ENCODE results near the gene NFATC2.

DNA sequence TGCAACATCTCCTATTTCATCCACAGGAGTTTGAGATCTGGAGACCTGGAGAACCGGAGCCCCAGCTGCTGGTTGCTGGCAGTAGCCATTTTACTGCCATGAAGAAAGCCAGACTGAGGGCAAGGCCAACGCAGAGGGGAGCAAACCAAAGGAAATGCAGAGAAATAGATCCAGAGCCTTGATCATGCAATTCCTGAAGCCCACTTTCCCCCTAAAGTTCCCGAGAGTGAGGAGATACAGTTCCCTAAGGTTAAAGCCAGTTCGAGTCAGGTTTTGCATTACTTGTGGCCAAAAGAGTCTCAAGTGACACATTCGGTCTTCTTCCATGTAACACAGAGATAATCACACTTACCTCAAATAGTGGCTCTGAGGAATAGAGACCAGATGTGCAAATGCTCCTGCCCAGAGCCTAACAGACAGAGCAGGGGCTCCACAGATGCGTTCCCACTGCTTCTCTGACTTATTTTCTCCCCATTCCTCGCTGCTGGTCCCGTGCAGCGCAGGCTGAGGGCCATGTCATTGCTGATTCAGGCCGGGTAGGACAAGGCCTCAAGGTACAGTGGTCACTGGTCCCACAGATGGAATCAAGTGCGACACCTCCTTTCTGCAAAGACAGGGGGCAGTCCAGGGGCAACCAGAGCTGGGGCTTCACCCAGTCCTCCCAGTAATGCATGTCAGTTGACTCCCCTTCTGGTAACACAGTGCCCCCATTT, 35.1 kb upstream of the NFATC2 start:
- TF ChIP-seq POLR2AphosphoS5 (IDR thresholded peaks at IDR 0.05; ENCODE audit: low read depth, low read length) (no peak), SIN3A (IDR thresholded peaks at IDR 0.05; ENCODE audit: borderline replicate concordance, insufficient read depth, low read length) (no peak), TAF1 (IDR thresholded peaks at IDR 0.05; ENCODE audit: borderline replicate concordance, insufficient read depth, low read length) (no peak)
- TF ChIP-seq, protein P1, sequence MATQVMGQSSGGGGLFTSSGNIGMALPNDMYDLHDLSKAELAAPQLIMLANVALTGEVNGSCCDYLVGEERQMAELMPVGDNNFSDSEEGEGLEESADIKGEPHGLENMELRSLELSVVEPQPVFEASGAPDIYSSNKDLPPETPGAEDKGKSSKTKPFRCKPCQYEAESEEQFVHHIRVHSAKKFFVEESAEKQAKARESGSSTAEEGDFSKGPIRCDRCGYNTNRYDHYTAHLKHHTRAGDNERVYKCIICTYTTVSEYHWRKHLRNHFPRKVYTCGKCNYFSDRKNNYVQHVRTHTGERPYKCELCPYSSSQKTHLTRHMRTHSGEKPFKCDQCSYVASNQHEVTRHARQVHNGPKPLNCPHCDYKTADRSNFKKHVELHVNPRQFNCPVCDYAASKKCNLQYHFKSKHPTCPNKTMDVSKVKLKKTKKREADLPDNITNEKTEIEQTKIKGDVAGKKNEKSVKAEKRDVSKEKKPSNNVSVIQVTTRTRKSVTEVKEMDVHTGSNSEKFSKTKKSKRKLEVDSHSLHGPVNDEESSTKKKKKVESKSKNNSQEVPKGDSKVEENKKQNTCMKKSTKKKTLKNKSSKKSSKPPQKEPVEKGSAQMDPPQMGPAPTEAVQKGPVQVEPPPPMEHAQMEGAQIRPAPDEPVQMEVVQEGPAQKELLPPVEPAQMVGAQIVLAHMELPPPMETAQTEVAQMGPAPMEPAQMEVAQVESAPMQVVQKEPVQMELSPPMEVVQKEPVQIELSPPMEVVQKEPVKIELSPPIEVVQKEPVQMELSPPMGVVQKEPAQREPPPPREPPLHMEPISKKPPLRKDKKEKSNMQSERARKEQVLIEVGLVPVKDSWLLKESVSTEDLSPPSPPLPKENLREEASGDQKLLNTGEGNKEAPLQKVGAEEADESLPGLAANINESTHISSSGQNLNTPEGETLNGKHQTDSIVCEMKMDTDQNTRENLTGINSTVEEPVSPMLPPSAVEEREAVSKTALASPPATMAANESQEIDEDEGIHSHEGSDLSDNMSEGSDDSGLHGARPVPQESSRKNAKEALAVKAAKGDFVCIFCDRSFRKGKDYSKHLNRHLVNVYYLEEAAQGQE (IDR thresholded peaks at IDR 0.05; ENCODE audit: insufficient read depth in 1 of 2, low read depth in 2 of 2, low read length in 2 of 2): no peak

Data from PFSK-1 (cell line).